Gastroesophageal sphincter (tissue), 4 donors: ENCODE measurements around the gene CNIH4. TPM values are rescaled to one million over a fixed set of nuclear protein-coding genes. Genes with fewer than 3 reads are reported as not detected.
A peak's percentile ranks its signal among the peaks of the same experiment; 100 is the strongest.

Experiments
- ATAC-seq: fragments of 150-250 bp; one replicate; pipeline ENCODE4 v1.9.1; 2016; ENCODE audit warnings: mild to moderate bottlenecking, moderate library complexity
- H3K27ac ChIP-seq, 4 donors: fragments of 200-600 bp; sonication (generic) in 3 of 4; 1 replicate in 3 of 4; 2 replicates in 1 of 4; pipeline ENCODE4 v1.5.1; 2016 to 2019
- H3K27me3 ChIP-seq: fragments of 200-600 bp; sonication (generic); one replicate; pipeline ENCODE4 v1.5.1; 2019
- H3K36me3 ChIP-seq, 2 donors: fragments of 200-600 bp; sonication (generic); one replicate each; pipeline ENCODE4 v1.5.1; 2019; ENCODE audit warnings: control low read depth in 1 of 2
- H3K4me1 ChIP-seq, 3 donors: fragments of 200-600 bp; sonication (generic); 1 replicate in 2 of 3; 2 replicates in 1 of 3; pipeline ENCODE4 v1.5.1; 2016 to 2019; ENCODE audit warnings: control low read depth in 2 of 3
- H3K4me3 ChIP-seq, 2 donors: fragments of 200-600 bp; sonication (generic); one replicate each; pipeline ENCODE4 v1.5.1; 2019; ENCODE audit warnings: mild to moderate bottlenecking in 1 of 2, moderate library complexity in 1 of 2
- H3K9me3 ChIP-seq, 3 donors: fragments of 200-600 bp; sonication (generic); one replicate each; pipeline ENCODE4 v1.5.1; 2017 to 2019; ENCODE audit warnings: control low read depth in 2 of 3
- CTCF ChIP-seq, 4 experiments: fragments of 200-600 bp in 2 of 4; fragments of 450-650 bp in 2 of 4; sonication (generic) in 1 of 4; IDR thresholded peaks; one replicate each; pipeline ENCODE4 v1.5.1; 2017 to 2019; ENCODE audit warnings: antibody characterized with exemption in 4 of 4, mild to moderate bottlenecking in 2 of 4, moderate library complexity in 2 of 4
- EP300 ChIP-seq: sonication (generic); formaldehyde crosslinking; IDR thresholded peaks from one replicate; pipeline ENCODE4 v1.6.1; 2017; ENCODE audit warnings: antibody characterized with exemption, mild to moderate bottlenecking
- POLR2A ChIP-seq, 2 donors: fragments of 450-650 bp; IDR thresholded peaks; one replicate each; pipeline ENCODE4 v1.6.1; 2017; ENCODE audit warnings: antibody characterized with exemption in 2 of 2, mild to moderate bottlenecking in 2 of 2, moderate library complexity in 1 of 2
- POLR2AphosphoS5 ChIP-seq: sonication (generic); formaldehyde crosslinking; IDR thresholded peaks from one replicate; pipeline ENCODE4 v1.6.1; 2017; ENCODE audit warnings: antibody characterized with exemption
- WGBS, 2 donors: methylation state at CpG; one replicate each; pipeline ENCODE4 v1.1.5; 2018; ENCODE audit warnings: low coverage in 1 of 2; 5-methylcytosine and 5-hydroxymethylcytosine counted together
- total RNA-seq, 4 donors: library from RNA; depleted of rRNA; stranded (reverse); fragments of >200 nt; gene quantifications; one replicate each; pipeline ENCODE4 v1.1.0, GENCODE V29; 2016

CNIH4 gene
- total RNA-seq, 4 donors from 2014 or later: 35.3 to 63.4 (median 41.5) TPM

GRCh38 chr1:224381880-224382548 is 25.3 kb downstream of the CNIH4 start:
- Histone ChIP-seq H3K27ac (no peak overlapping the region), H3K4me3 (no peak overlapping the region), H3K4me1 (peaks cover 0 to 27% (median 0%) of the 10 kb centered on the region in 3 donors), H3K36me3 (peaks cover 0 to 57% of the 10 kb centered on the region in 2 donors), H3K9me3 (no peaks in the 10 kb centered on the region), H3K27me3 (no peaks in the 10 kb centered on the region)
- no peak for ATAC-seq
- 92 to 95% methylated on average over 3 to 4 of the region's 4 CpGs for WGBS, 2 donors
- TF ChIP-seq CTCF (IDR thresholded peaks at IDR 0.05): no peak
- no peak for TF ChIP-seq EP300
- TF ChIP-seq POLR2A (IDR thresholded peaks at IDR 0.05): no peak
- TF ChIP-seq POLR2AphosphoS5: no peak

- no peaks in the 10 kb centered on the region for H3K27me3 ChIP-seq
- H3K36me3 ChIP-seq: peaks cover 0 to 53% of the 10 kb centered on the region in 2 donors
- WGBS, 2 donors: 83 to 90% methylated on average over 3 of the region's 3 CpGs
- H3K4me3 ChIP-seq: no peak overlapping the region
- TF ChIP-seq CTCF (IDR thresholded peaks at IDR 0.05) (no peak), EP300 (no peak), POLR2AphosphoS5 (no peak), POLR2A (IDR thresholded peaks at IDR 0.05) (no peak)
- H3K9me3 ChIP-seq: no peaks in the 10 kb centered on the region
- peaks cover 0 to 23% (median 3%) of the 10 kb centered on the region in 3 donors for H3K4me1 ChIP-seq
- no peak overlapping the region for H3K27ac ChIP-seq
- no peak for ATAC-seq
Observed at GRCh38 chr1:224383218-224383617, 26.5 kb downstream of the CNIH4 start.

- H3K27me3 ChIP-seq: no peaks in the 10 kb centered on the region
- no peak for ATAC-seq
Observed at GRCh38 chr1:224387302-224387912, 30.7 kb downstream of the CNIH4 start.

GRCh38 chr1:224387943-224388342 is 31.3 kb downstream of the CNIH4 start:
- no peak overlapping the region for H3K4me3 ChIP-seq
- peaks cover 4 to 77% of the 10 kb centered on the region in 2 donors for H3K36me3 ChIP-seq

More at GRCh38 chr1:224387302-224387912, 30.7 kb downstream of the CNIH4 start:
- Histone ChIP-seq H3K36me3 (peaks cover 4 to 72% of the 10 kb centered on the region in 2 donors), H3K9me3 (no peaks in the 10 kb centered on the region), H3K27ac (peak overlapping the region in 2 of 4 donors; percentile 1 to 47), H3K4me3 (no peak overlapping the region), H3K4me1 (peaks cover 0 to 23% (median 3%) of the 10 kb centered on the region in 3 donors)
- TF ChIP-seq POLR2AphosphoS5 (no peak), POLR2A (IDR thresholded peaks at IDR 0.05) (no peak), EP300 (no peak), CTCF (IDR thresholded peaks at IDR 0.05) (no peak)
- 46 to 60% methylated on average over 4 to 6 of the region's 6 CpGs for WGBS, 2 donors

More at GRCh38 chr1:224387943-224388342, 31.3 kb downstream of the CNIH4 start:
- no peak for ATAC-seq
- 81 to 86% methylated on average over 1 to 2 of the region's 2 CpGs for WGBS, 2 donors
- no peak for TF ChIP-seq EP300
- no peak for TF ChIP-seq CTCF (IDR thresholded peaks at IDR 0.05)
- no peak for TF ChIP-seq POLR2AphosphoS5
- no peak for TF ChIP-seq POLR2A (IDR thresholded peaks at IDR 0.05)
- no peaks in the 10 kb centered on the region for H3K9me3 ChIP-seq
- H3K4me1 ChIP-seq: peaks cover 0 to 23% (median 3%) of the 10 kb centered on the region in 3 donors
- no peaks in the 10 kb centered on the region for H3K27me3 ChIP-seq
- H3K27ac ChIP-seq: no peak overlapping the region
